HG03280 (cell line): Measurements from ENCODE around the gene NOVA2.

ENCODE experiments used
- ATAC-seq: cut with Tn5 transposase; IDR thresholded peaks from one replicate; pipeline ENCODE4 v1.9.1; 2021; ENCODE audit warnings: mild to moderate bottlenecking, moderate library complexity; ENCODE audit not compliant: unreplicated experiment

NOVA2 gene

GRCh38 chr19:45973553-45974338, at the start of gene NOVA2:
Gene NOVA2, minus strand, starts transcription at chr19:45973865. Its CDS starts 514 bp downstream, at chr19:45973351.
- no peak for ATAC-seq

DNA sequence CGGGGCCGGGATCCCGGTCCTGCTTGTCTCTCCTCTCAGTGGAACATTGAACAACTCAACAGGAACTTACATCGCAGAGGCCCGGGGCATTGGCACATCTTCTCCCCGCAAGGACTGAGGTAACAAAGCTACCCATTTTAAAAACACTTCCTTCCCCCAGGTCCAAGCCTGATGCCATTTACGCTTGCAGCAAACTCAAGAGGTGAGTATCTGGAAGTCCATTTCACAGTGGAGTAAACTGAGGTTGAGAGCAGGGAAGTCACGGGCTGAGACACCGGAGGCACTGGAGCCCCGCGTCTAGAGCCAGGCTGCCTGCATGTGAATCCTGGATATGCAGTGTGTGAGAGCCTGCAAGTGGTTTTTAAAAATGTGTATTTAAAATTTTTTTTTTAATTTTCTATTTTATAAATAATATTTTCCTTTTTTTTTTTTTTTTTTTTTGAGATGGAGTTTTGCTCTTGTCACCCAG, 49.7 kb upstream of the NOVA2 start:
- ATAC-seq = no peak

DNA sequence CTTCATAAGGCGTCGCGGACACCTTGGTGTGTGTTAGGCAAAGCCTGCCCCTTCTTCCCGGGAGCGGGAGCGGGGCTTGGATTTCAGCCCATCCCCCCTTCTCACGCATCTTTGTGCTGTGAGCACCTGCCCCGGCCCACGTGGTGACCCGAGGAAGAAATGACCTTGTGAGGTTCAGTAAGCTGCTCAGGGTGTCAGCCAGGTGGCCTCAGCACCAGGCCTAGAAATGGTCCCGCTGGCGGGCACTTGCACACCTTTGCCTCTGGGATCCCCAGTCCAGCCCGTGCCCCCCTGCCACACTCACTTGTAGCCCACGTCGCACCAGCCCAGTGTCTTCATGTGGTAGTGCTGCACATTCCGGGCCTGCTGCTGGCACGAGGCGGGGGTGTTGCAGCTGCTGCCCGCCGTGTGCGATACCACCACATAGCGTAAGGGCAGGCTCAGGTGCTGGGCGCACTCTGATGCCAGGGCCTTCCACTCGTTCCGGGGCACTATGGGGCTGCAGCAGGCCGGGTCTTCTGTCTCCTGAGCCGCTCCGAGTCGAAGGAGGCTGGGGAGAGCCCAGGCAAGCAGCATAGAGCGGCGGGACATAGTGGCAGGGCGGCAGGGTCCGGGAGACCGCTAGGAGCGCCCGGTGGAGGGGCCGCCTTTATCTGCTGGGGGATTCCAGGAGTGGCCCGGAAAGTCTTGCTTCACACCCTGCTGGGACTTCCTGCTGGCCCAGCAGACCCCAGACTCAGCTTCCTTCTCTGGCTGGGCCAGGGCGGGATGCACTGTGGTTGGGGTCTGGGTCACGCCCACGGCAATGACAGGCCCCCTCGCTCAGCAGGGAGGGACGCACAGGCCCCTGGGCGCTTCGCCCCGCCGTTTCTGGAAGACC, 49.0 kb upstream of the NOVA2 start, which contains the start of gene PGLYRP1:
Gene PGLYRP1, minus strand, starts transcription at position 623 of the 880 bp plus-strand sequence. Its CDS starts 32 bp downstream, at position 591.
- ATAC-seq = no peak

GRCh38 chr19:46022061-46022430, 48.4 kb upstream of the NOVA2 start:
- no peak for ATAC-seq

DNA sequence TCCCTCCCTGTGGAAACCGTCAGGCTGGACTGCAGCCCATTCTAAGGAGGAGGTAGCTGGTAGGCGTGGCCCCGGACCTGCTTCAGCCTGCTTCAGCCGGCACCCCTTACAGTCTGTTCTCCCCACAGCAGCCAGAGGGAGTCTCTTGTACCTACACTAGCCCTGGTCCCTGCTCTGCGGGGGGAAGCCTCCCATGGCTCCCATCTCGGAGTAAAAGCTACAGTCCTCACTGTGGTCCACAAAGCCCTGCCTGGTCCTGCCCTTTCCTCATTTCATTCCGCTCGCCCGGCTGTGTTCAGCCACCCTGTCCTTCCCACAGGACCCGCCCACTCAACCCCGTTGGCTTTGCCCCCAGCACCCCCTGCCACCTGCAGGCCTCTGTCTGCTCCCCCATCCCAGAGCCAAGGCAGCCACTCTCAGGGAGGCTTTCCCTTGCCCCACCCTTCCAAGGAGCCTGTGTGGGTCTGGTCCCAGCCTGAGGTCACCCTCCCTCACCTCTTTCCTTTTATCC, 47.9 kb upstream of the NOVA2 start:
- ATAC-seq = no peak

DNA sequence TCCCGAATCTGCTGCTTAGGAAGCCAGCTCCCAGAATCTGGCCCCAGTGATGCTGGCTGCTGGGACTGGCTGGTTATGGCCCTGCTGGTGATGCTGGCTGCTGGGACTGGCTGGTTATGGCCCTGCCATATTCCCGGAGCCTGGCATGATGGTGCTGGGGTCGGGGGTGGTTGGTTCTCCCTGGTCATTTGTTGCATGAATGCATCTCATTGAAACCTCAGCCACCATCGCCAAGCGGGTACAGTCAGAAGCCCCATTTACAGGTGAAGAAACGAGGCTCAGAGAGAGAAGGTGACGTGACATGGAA, 47.1 kb upstream of the NOVA2 start:
- ATAC-seq = no peak

- ATAC-seq = no peak
Observed at GRCh38 chr19:46019270-46019669, 45.6 kb upstream of the NOVA2 start.

DNA sequence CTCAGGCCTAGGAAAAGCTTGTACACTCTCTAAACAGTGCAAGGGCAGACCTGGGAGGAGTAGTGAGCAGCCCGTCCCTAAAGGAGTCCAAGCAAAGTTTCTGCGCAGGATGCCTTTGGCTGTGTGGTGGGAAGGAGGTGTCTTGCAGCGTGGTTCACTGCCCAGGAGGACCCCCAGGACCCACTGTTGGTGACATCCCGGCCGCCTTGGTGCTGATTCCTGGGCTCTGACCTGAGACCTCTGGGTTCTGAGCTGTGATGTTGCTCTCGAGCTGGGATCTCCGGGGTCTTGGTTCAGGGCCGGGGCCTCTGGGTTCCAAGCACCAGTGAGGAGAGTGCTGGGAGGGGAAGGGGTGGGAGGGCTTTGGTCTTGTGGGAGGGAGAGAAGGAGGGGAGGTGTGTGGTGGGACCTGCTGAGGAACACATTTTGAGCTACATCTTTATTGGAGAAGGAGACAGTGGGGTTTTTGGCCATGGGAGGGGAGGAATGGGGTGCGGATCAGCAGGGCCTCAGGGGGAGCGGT, 45.1 kb upstream of the NOVA2 start:
- no peak for ATAC-seq

DNA sequence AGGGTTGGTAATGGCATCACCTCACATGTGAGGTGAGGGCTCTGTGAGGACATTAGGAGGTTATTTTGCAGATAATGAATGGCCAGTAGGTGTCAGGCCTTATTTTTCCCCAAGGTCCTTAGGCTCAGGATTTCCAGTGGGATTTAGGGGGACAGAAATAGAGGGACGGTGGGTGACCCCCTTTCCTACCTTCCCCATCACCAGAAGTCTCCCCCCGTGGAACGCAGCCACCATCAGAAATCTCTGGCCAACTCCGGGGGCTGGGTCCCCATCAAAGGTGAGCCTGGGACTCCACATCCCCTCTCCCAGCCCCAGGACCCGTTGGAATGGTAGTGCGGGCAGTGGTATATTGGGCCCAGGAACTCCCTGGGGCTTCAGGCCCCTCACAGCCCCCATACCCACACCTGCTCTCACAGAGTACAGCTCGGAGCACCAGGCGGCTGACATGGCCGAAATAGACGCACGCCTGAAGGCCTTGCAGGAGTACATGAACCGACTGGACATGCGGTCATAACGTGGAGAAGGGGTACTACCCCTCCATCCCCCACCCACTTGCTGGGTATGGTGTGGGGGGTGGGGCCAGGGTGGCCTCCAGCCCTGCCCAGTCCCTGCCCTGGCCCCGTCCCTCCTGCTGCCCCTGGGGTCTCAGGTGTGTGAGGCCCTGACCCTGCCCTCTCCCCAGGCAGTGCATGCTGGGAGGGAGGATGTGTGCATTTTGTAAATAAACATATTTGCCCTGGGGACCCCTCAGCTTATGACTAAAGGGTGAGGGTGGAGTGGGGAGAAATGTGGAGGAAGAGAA, 44.4 kb upstream of the NOVA2 start:
- no peak for ATAC-seq

DNA sequence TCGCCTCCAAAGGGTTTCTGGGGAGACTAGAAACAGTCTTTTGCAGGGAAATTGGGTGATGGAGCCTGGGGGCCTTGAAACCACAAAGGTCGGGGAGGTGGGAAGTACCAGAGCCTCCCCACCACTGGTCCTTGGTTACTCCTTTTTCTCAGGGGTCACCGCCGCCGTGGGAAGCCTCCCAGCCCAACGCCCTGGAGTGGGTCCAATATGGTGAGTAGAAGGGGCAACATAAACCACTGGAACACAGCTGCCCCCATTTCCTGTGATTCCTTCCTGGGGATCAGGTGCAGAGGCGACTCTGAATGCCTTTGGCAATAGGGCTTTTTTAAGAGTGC, 43.4 kb upstream of the NOVA2 start:
- ATAC-seq = no peak

GRCh38 chr19:46016426-46017094, 42.9 kb upstream of the NOVA2 start:
- ATAC-seq = peak; percentile 57

- no peak for ATAC-seq
Observed at GRCh38 chr19:46015687-46016425, 42.2 kb upstream of the NOVA2 start.

DNA sequence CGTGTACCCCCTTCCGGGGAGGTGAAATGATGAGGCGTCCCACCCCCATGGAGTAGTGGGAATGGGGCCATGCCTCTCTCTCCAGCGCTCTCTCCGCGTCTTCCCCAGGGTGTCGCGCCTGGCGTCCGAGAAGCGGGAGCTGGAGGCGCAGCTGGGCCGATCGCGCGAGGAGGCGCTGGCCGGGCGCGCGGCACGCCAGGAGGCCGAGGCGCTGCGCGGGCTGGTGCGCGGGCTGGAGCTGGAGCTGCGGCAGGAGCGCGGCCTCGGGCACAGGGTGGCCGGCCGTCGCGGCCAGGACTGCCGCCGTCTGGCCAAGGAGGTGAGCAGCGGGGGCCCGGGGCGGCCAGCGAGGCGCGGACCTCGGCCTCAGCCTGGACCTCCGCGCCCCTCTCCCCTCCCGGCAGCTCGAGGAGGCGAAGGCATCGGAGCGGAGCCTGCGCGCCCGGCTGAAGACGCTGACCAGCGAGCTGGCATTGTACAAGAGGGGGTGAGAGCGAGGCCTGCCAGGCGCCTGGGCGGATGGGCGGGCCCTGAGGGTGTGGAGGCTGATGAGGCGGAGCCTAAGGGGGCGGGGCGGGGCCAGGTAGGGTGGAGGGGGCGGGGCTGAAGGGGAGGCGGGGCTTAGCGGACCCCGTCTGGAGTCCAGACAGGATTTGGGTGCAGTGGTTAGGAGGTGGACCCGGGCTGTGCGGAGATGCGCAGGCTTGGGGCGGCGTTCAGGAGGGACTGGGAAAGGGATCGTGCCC, 41.4 kb upstream of the NOVA2 start:
- no peak for ATAC-seq

DNA sequence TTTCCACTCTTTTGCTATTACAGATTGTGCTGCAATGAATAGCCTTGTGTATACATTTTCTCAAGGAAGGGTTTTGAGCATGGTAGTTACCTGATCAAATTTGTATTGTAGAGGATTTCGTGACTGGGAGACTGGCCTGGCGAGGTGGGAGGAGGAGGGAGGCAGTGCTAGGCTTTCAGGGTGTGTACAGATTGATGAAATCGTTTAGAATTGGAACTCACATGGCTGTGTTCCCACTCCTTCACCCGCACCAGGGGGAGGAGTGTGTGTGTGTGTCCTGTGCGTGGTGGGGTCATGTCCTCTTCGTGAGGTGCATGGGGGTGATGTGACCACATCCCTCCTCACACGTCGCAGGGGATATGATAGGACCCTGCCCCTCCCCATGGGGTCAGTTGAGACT, 40.9 kb upstream of the NOVA2 start:
- ATAC-seq = no peak

GRCh38 chr19:46009530-46010510, 36.2 kb upstream of the NOVA2 start:
- ATAC-seq = no peak

DNA sequence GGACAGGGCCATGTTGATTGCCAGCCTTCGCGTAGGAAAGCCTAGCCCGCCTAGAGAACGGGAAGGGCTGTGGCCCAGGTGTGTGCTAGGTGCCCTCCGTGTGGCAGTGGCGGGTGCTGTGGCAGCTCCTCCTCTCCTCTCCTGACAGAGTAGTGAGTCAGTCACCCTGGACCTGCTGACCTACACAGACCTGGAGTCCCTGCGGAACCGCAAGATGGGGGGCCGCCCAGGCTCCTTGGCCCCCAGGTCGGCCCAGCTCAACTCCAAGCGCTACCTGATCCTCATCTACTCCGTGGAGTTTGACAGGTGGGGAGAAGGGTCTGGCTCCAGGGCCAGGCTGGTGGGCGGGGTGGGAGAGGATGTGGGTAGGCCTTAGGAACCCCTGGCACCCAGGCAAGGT, 32.7 kb upstream of the NOVA2 start:
- ATAC-seq = no peak

DNA sequence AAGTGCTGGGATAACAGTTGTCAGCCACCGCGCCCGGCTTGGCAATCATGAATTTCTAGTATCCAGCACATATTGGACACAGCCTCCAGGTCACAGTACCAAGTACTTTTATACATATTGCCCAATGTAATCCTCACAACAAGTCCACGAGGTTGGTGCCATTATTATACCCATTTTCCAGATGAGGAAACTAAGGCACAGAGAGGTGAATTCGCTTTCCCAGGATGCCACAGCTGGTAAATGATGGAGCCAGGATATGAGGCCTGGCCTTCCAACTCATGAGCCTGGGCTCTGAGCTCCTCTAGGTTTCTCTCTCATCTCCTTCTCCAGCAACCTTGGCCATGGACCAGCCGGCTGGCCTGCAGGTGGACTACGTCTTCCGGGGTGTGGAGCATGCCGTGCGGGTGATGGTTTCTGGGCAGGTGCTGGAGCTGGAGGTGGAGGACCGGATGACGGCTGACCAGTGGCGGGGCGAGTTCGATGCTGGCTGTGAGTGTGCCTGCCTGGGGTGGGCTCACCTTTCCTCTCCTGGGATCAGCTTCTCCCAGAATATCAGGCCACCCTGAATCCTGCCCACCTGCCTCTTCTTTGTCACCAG, 29.1 kb upstream of the NOVA2 start:
- no peak for ATAC-seq
